NT2/D1 (cell line): ENCODE data around the gene MEG3.

Experiments used
- SUZ12 ChIP-seq: IDR thresholded peaks from 2 replicates; pipeline ENCODE4 v1.6.1; 2011; ENCODE audit not compliant: insufficient read length, insufficient read depth; ENCODE audit errors: extremely low read depth
- ZNF274 ChIP-seq: IDR thresholded peaks from 2 replicates; pipeline ENCODE4 v1.6.1; 2011; ENCODE audit warnings: mild to moderate bottlenecking, low read depth, low read length

DNA sequence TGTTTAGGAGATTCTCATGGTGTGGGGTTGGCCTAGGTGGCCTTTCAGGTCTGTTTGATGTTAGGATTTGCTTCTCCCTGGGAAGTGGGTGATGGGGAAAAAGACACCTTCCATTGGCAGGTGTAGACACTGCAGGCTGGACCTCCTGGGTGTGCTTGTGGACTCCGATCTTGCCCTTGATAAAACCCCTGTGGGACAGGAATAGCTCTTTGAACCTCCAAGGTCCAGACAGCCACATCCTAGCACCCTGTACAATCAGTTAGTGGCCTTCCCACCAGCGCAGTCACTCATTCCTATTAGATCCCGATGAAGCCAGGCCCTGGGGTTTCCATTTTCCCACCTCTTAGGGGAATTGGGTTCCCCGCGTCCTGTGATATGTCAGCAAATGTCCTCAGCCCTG is 28.5 kb downstream of the MEG3 start:
- TF ChIP-seq ZNF274, result no peak
- no peak for TF ChIP-seq SUZ12
